Liver (tissue), 3 donors: Measurements from ENCODE around the gene ARL5A.

Experiments
- ATF3 ChIP-seq: IDR thresholded peaks from 2 replicates; pipeline ENCODE4 v1.6.1; 2016; ENCODE audit warnings: antibody characterized with exemption
- EGR1 ChIP-seq, 2 donors: IDR thresholded peaks; 2 replicates each; pipeline ENCODE4 v1.6.1; 2016 to 2018; ENCODE audit warnings: antibody characterized with exemption in 2 of 2, low read depth in 2 of 2
- FOXA1 ChIP-seq: IDR thresholded peaks from 2 replicates; pipeline ENCODE4 v1.6.1; 2016; ENCODE audit warnings: antibody characterized with exemption
- GABPA ChIP-seq, 2 donors: IDR thresholded peaks in 1 of 2; conservative IDR thresholded peaks in 1 of 2; 2 replicates each; pipeline ENCODE4 v1.6.1; 2016; ENCODE audit warnings: antibody characterized with exemption in 2 of 2, mild to moderate bottlenecking in 1 of 2, moderate library complexity in 1 of 2
- JUND ChIP-seq, 2 donors: IDR thresholded peaks; 2 replicates each; pipeline ENCODE4 v1.6.1; 2016; ENCODE audit warnings: antibody characterized with exemption in 2 of 2
- MAX ChIP-seq: IDR thresholded peaks from 2 replicates; pipeline ENCODE4 v1.6.1; 2016; ENCODE audit warnings: antibody characterized with exemption
- REST ChIP-seq: IDR thresholded peaks from 2 replicates; pipeline ENCODE4 v1.6.1; 2016; ENCODE audit warnings: antibody characterized with exemption, mild to moderate bottlenecking
- SP1 ChIP-seq: IDR thresholded peaks from 2 replicates; pipeline ENCODE4 v1.6.1; 2018; ENCODE audit warnings: antibody characterized with exemption, mild to moderate bottlenecking
- TAF1 ChIP-seq: conservative IDR thresholded peaks from 2 replicates; pipeline ENCODE4 v1.6.1; 2016; ENCODE audit warnings: antibody characterized with exemption, mild to moderate bottlenecking
- YY1 ChIP-seq: IDR thresholded peaks from 2 replicates; pipeline ENCODE4 v1.6.1; 2016; ENCODE audit warnings: antibody characterized with exemption, mild to moderate bottlenecking
- TF ChIP-seq, protein P1 (sequence below): fragments of 150-350 bp; IDR thresholded peaks from 2 replicates; pipeline ENCODE4 v1.5.1; 2017; ENCODE audit warnings: improper control_type of control experiment, low read depth, low read length; ENCODE audit not compliant: missing input control
- donor health status: healthy.
- donor health status: healthy.

DNA sequence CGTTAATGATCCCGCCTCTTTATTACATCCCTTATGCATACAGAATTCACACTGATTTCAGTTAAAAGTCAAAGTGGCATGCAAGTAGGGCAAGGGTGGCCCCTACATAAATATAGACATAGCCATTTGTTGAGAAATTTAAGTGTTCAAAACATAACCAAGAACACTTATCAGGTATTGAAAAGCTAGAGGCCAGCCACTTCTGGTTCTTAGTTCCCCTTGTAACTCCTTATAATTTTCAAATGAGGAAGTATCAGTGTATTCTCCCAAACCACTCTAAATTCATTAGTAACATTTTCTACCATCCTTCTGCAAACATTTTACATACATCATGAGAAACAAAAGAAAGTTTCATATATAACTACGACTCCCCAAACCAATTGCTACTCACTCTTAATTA is 5.8 kb upstream of the ARL5A start:
- TF ChIP-seq, protein P1, sequence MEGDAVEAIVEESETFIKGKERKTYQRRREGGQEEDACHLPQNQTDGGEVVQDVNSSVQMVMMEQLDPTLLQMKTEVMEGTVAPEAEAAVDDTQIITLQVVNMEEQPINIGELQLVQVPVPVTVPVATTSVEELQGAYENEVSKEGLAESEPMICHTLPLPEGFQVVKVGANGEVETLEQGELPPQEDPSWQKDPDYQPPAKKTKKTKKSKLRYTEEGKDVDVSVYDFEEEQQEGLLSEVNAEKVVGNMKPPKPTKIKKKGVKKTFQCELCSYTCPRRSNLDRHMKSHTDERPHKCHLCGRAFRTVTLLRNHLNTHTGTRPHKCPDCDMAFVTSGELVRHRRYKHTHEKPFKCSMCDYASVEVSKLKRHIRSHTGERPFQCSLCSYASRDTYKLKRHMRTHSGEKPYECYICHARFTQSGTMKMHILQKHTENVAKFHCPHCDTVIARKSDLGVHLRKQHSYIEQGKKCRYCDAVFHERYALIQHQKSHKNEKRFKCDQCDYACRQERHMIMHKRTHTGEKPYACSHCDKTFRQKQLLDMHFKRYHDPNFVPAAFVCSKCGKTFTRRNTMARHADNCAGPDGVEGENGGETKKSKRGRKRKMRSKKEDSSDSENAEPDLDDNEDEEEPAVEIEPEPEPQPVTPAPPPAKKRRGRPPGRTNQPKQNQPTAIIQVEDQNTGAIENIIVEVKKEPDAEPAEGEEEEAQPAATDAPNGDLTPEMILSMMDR: no peak
- TF ChIP-seq YY1 (no peak), SP1 (no peak), FOXA1 (no peak), JUND (IDR thresholded peaks at IDR 0.05) (no peak), GABPA (IDR thresholded peaks at IDR 0.05 in 1 of 2, conservative IDR thresholded peaks at IDR 0.05 in 1 of 2) (no peak), TAF1 (no peak), EGR1 (IDR thresholded peaks at IDR 0.05; ENCODE audit: low read depth in 2 of 2) (no peak), REST (no peak), ATF3 (no peak), MAX (no peak)
